ENCODE measurements around the gene NCK2. TPM values are rescaled to one million over a fixed set of nuclear protein-coding genes. Genes with fewer than 3 reads are reported as not detected.
"Not testable (repeated sequence)": the region's sequence is repeated elsewhere in the genome, so short reads cannot be mapped to it uniquely, and the experiment has no call there.

NCK2 gene
- total RNA-seq, 1 experiment from 2014 or later, result 45.4 TPM

GRCh38 chr2:105754994-105755393 is 10.3 kb downstream of the NCK2 start:
- TF ChIP-seq CTCF (conservative IDR thresholded peaks at IDR 0.05; ENCODE audit: low read depth, low read length) (no peak), EZH2 (IDR thresholded peaks at IDR 0.05; ENCODE audit: low read length, unreplicated experiment) (no peak), EZH2phosphoT487 (IDR thresholded peaks at IDR 0.05; ENCODE audit: borderline replicate concordance, low read length) (no peak)
- Histone ChIP-seq H3K36me3 (ENCODE audit: low read depth, low read length) (no peaks in the 10 kb centered on the region), H3K79me2 (ENCODE audit: low read length) (peaks cover 76% of the 10 kb centered on the region), H3K27ac (ENCODE audit: low read length) (no peak overlapping the region), H3K27me3 (ENCODE audit: low read length) (no peaks in the 10 kb centered on the region), H3K4me2 (ENCODE audit: low read length) (no peak overlapping the region), H3K9me2 (replicated peaks; ENCODE audit: low read length) (no peaks in the 10 kb centered on the region), H4K20me1 (ENCODE audit: low read length) (peaks cover 10% of the 10 kb centered on the region; the same call in 1 of the 2 replicates), H3K9me3 (ENCODE audit: low read length) (no peaks in the 10 kb centered on the region), H3K4me1 (ENCODE audit: insufficient read depth, low read length) (no peaks in the 10 kb centered on the region), H3K4me3 (ENCODE audit: low read length) (no peak overlapping the region), H3K9ac (ENCODE audit: low read length) (no peak overlapping the region), H3F3A (ENCODE audit: low read length, unreplicated experiment) (no peaks in the 10 kb centered on the region), H2AFZ (ENCODE audit: low read length) (no peak overlapping the region)
- ATAC-seq (no peak), DNase-seq (no peak)
- BruUV-seq (replicated peaks), result no TSS peak
- POLR2A ChIA-PET (ENCODE audit: unreplicated experiment), result no interaction called here
- CTCF ChIA-PET, result no interaction called here
- intact Hi-C loops (cut with micrococcal nuclease), result no loop called here

GRCh38 chr2:105755895-105756294 is 11.2 kb downstream of the NCK2 start:
- H3K9ac ChIP-seq (ENCODE audit: low read length), result no peak overlapping the region
- H3K4me3 ChIP-seq (ENCODE audit: low read length), result no peak overlapping the region
- ATAC-seq (no peak), DNase-seq (no peak)
- no peaks in the 10 kb centered on the region for H3K36me3 ChIP-seq (ENCODE audit: low read depth, low read length)
- ChIA-PET CTCF (no interaction called here), POLR2A (ENCODE audit: unreplicated experiment) (no interaction called here)
- H3K9me3 ChIP-seq (ENCODE audit: low read length), result no peaks in the 10 kb centered on the region
- H3K4me1 ChIP-seq (ENCODE audit: insufficient read depth, low read length), result no peaks in the 10 kb centered on the region
- intact Hi-C loops (cut with micrococcal nuclease), result no loop called here
- H3F3A ChIP-seq (ENCODE audit: low read length, unreplicated experiment), result no peaks in the 10 kb centered on the region
- peaks cover 12% of the 10 kb centered on the region; the same call in 1 of the 2 replicates for H4K20me1 ChIP-seq (ENCODE audit: low read length)
- no peaks in the 10 kb centered on the region for H3K9me2 ChIP-seq (replicated peaks; ENCODE audit: low read length)
- no peak overlapping the region for H3K4me2 ChIP-seq (ENCODE audit: low read length)
- no peak overlapping the region for H3K27ac ChIP-seq (ENCODE audit: low read length)
- H3K27me3 ChIP-seq (ENCODE audit: low read length), result no peaks in the 10 kb centered on the region
- BruUV-seq (replicated peaks), result no TSS peak
- TF ChIP-seq EZH2phosphoT487 (IDR thresholded peaks at IDR 0.05; ENCODE audit: borderline replicate concordance, low read length) (no peak), EZH2 (IDR thresholded peaks at IDR 0.05; ENCODE audit: low read length, unreplicated experiment) (no peak), CTCF (conservative IDR thresholded peaks at IDR 0.05; ENCODE audit: low read depth, low read length) (no peak)
- H3K79me2 ChIP-seq (ENCODE audit: low read length), result peaks cover 76% of the 10 kb centered on the region
- H2AFZ ChIP-seq (ENCODE audit: low read length), result no peak overlapping the region

- intact Hi-C loops (cut with micrococcal nuclease), result no loop called here
- Histone ChIP-seq H3K9me3 (ENCODE audit: low read length) (no peaks in the 10 kb centered on the region), H3F3A (ENCODE audit: low read length, unreplicated experiment) (no peaks in the 10 kb centered on the region), H4K20me1 (ENCODE audit: low read length) (peaks cover 6% of the 10 kb centered on the region; the same call in 1 of the 2 replicates), H3K27ac (ENCODE audit: low read length) (no peak overlapping the region), H3K9ac (ENCODE audit: low read length) (no peak overlapping the region), H3K4me1 (ENCODE audit: insufficient read depth, low read length) (no peaks in the 10 kb centered on the region), H3K4me2 (ENCODE audit: low read length) (no peak overlapping the region), H3K79me2 (ENCODE audit: low read length) (peaks cover 75% of the 10 kb centered on the region), H3K4me3 (ENCODE audit: low read length) (no peak overlapping the region), H3K9me2 (replicated peaks; ENCODE audit: low read length) (no peaks in the 10 kb centered on the region), H3K36me3 (ENCODE audit: low read depth, low read length) (no peaks in the 10 kb centered on the region), H3K27me3 (ENCODE audit: low read length) (no peaks in the 10 kb centered on the region), H2AFZ (ENCODE audit: low read length) (no peak overlapping the region)
- ChIA-PET CTCF (no interaction called here), POLR2A (ENCODE audit: unreplicated experiment) (no interaction called here)
- no peak for DNase-seq
- ATAC-seq, result no peak
- BruUV-seq (replicated peaks), result no TSS peak
- TF ChIP-seq CTCF (conservative IDR thresholded peaks at IDR 0.05; ENCODE audit: low read depth, low read length), result no peak
- no peak for TF ChIP-seq EZH2phosphoT487 (IDR thresholded peaks at IDR 0.05; ENCODE audit: borderline replicate concordance, low read length)
- no peak for TF ChIP-seq EZH2 (IDR thresholded peaks at IDR 0.05; ENCODE audit: low read length, unreplicated experiment)
These were observed 11.7 kb downstream of the NCK2 start for GRCh38 chr2:105756435-105756834.

GRCh38 chr2:105756865-105757264 is 12.2 kb downstream of the NCK2 start:
- H3K36me3 ChIP-seq (ENCODE audit: low read depth, low read length); H3K4me2 ChIP-seq (ENCODE audit: low read length); H3K9ac ChIP-seq (ENCODE audit: low read length); H3K9me2 ChIP-seq (replicated peaks; ENCODE audit: low read length); H3K27ac ChIP-seq (ENCODE audit: low read length); ATAC-seq; BruUV-seq (replicated peaks); DNase-seq; H2AFZ ChIP-seq (ENCODE audit: low read length); intact Hi-C loops (cut with micrococcal nuclease); POLR2A ChIA-PET (ENCODE audit: unreplicated experiment); H3K4me3 ChIP-seq (ENCODE audit: low read length); H3F3A ChIP-seq (ENCODE audit: low read length, unreplicated experiment); H3K9me3 ChIP-seq (ENCODE audit: low read length); CTCF ChIA-PET; H3K27me3 ChIP-seq (ENCODE audit: low read length); H4K20me1 ChIP-seq (ENCODE audit: low read length); H3K4me1 ChIP-seq (ENCODE audit: insufficient read depth, low read length): not testable (repeated sequence)
- H3K79me2 ChIP-seq (ENCODE audit: low read length), result peaks cover 71% of the 10 kb centered on the region
